Right ventricle myocardium inferior (tissue), 1 donor: ENCODE measurements around the gene MILR1. TPM values are rescaled to one million over a fixed set of nuclear protein-coding genes. Genes with fewer than 3 reads are reported as not detected.

Experiments used
- ATAC-seq: fragments of 200-7000 bp; cut with Tn5 transposase; one replicate; pipeline ENCODE4 v1.9.1; 2020; ENCODE audit warnings: mild to moderate bottlenecking, moderate library complexity
- DNase-seq: peaks from one replicate; pipeline ENCODE4 v3.0.0; 2021; ENCODE audit errors: missing footprints
- intact Hi-C: fragments of 100-400 bp; cut with DNase I; formaldehyde crosslinking; loops from one replicate; pipeline ENCODE4 v1.11.0; 2022
- total RNA-seq: library from RNA; stranded (reverse); fragmentation: NEBNext Ultra II Directional; extraction: Animal tissue kit (Norgen Biotek cat#: 25700); gene quantifications from one replicate; pipeline ENCODE4 v1.2.1, GENCODE V29; 2021
- donor health status: DM: no; HTN: yes; CAD: no; lungs with severe emphysema.

The MILR1 gene
- total RNA-seq, 1 donor from 2014 or later = 3.8 TPM

DNA sequence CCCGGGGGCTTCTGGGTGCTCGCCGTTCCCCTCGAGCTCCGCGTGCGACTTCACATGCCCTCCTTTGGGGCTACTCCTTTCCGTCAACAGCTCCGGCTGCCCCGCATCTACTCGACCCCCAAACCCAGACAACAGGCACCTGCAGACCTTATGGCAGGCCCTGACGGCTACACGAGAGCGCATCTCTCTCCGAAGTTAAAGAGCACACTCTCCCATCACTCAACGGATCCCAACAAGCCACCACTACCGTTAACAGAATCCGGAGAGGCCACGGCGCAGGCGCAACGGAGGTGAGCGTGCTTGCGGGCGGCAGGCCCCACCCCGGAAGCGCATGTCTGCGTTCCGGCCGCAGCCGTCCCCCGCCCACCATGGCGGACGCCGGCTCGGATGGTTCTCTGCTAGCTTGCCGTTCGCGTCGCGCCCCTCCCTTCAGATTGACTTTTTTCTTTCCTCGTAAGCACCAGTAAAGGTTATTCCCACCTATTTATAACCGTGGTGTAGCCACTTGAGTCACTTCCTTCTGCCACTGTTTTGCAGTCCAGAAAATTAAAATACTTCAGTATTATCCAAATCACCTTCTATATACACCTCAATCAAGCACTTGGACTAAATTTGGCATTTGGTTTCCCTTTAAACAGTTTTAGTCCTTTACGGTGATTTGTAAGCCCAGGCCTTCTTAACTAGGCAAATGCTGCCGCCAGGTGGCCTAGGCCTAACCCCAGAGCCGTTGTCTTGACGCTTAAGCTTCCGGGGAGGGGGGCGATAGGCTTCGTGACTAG, 48.1 kb downstream of the MILR1 start, which contains the start of gene POLG2:
Gene POLG2 (minus strand): TSS at position 269 of the 779 bp plus-strand sequence. CDS start 86 bp downstream, at position 183.
- DNase-seq (peak; percentile 99), ATAC-seq (peak; percentile 95)
- intact Hi-C loops = loop anchor here (5.0 kb wide), 1 partner anchor 190 kb away; no protein-coding TSS in a partner anchor

DNA sequence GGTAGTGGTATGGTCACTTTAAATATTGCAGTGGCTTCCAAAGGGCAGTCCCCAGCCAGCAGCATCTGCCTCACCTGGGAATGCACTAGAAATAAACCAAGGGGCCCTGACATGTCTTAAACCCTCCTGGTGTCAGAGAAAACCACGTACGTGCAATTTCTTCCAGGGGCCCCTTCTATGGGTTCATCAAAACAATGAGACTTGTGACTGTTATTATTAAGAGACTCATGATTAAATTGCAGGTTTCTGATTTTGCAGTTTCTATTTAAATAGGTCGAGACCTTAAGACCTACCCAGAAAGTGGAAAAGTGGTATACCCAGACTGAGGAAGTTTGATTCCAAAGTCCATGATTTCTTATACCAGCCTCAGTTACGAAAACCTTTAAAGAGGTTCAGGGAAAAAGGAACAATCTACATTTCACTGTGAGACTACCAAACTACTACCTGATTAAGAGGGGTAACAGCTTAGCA, 48.7 kb downstream of the MILR1 start:
- ATAC-seq (no peak), DNase-seq (no peak)
- intact Hi-C loops = loop anchor here (5.0 kb wide), 1 partner anchor 190 kb away; no protein-coding TSS in a partner anchor

DNA sequence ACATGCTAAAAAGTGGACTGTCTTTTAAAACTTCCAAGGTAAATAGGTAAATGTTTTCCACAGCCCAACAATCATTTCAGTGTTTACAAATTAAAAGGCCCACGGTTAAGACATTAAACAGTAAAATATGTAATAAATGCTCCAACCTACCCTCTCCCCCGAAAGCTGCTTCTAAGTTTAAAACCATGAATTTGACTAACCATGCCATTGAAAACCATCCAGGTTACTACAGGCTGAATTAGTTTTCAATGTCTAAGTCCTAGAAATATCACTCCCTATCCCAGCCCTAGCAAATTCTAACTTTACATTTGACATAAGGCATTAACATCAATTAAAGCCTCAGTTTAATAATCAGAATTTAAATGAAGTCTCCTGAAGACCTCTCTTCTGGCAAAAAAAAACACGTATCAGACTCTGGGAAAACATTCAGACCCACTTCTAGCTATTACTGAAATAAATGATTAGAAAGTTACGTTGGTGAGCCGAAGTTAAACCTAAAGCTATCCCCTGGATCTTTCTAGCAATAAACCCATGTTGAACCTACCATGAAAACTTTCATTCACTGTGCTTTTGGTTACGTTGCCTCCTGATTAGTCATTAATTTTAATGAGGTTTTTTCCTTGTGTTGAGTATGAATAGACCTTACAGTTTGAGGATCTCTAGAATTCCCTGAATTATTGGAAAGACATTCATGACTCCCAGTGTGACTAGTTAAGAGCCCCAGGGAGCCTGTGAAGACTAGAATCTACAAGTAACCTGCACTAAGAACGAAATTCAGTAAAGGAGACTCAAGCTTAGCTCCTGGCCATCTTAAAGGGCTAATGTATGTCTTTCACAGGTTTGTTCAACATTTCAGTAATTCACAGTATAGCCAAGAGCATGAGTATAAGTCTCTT, 49.6 kb downstream of the MILR1 start:
- intact Hi-C loops = loop anchor here (5.0 kb wide), 1 partner anchor 191 kb away; no protein-coding TSS in a partner anchor
- ATAC-seq (no peak), DNase-seq (no peak)

DNA sequence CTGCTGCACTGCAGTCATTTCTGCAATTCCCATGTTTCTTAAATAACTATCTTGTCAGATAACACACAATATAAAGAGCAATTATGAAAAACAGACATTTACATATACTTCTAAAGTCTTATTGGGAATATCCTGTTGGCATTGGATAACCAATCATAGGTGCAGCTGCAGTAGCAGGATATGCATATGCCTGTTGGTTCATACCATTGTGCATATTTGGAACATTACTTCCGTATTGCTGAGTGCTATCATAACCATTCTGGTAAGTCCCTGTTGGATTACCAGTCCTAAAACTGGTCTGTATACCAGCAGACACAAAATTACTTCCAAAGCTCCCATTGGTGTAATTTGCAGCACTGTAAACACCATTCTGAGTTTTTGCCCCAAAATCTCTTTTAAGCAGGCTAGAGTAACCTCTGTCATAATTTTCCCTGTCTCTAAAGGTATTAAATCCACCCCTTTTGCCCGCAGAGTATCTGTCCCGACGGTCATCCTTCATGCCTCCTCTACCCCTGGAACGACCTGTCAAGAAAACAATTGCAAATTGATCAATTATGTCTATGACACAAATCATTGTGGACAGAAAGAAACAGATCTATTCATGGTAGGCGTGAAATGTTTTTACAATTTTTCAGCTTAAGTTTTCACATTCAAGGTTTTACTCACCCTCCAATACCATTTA, 51.0 kb downstream of the MILR1 start:
- ATAC-seq (no peak), DNase-seq (no peak)
- intact Hi-C loops = loop anchor here (5.0 to 10.0 kb wide), 3 partner anchors 145 to 675 kb away; partner anchors contain the start of genes FTSJ3 and PSMC5

DNA sequence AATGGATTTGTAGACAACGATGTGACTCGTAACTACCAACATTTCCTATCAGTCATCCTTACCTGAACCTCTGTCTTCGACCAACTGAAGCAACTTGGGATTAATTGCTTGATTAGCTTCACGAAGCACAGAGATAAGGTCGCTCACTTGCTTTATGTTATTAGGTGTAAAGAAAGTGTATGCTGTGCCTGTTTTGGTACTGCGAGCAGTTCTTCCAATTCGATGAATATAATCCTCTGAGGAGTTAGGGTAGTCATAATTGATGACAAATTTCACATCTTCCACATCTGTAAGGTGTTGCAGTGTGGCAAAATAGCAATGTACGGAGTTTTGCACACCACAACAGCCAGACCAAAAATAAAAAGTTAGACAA, 51.6 kb downstream of the MILR1 start:
- intact Hi-C loops = loop anchor here (10.0 kb wide), 2 partner anchors 144 to 676 kb away; partner anchors contain the start of genes FTSJ3 and PSMC5
- no peak for ATAC-seq
- no peak for DNase-seq

DNA sequence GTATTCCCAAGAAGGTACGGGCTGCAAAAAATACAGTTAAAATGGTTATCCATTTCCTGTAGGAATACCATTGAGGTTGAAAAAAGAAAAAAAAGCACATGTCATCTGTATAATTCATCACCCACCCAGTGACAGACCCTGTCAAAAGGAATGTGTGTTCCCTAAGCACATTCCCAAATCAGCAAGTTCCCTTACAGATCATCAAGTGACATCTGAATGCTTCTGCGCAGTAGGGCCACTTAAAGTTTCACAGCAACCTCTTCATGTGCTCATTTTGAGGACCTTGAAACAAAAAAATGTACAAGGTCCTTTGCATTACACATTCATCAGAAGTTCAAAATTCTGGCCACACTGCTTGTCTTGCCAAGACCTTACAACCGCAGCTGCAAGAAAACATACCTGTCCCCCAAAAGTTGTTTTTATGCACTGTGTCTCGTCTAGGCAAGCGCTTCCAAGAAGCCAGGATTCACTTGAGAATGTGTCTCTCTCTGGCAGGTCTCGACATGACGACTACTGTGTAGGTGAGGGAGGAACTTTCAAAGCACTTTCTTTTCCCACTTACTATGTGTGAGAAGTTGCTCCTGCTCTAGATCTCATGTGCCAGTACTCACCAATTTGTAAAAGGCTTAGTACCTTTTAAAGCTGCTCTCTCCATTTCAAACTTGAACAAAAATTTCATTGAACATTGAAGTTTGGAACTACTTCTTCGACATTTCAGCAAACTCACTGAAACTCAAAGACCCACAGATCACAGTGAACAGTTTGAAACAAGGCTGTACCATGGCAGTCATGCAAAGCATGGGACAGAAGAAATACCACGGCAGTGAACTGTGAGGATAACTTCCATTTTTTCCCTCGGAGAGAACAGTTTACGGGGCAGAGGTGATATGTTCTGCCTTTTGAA, 52.2 kb downstream of the MILR1 start:
- no peak for ATAC-seq
- intact Hi-C loops = loop anchor here (10.0 kb wide), 2 partner anchors 144 to 676 kb away; partner anchors contain the start of genes FTSJ3 and PSMC5

DNA sequence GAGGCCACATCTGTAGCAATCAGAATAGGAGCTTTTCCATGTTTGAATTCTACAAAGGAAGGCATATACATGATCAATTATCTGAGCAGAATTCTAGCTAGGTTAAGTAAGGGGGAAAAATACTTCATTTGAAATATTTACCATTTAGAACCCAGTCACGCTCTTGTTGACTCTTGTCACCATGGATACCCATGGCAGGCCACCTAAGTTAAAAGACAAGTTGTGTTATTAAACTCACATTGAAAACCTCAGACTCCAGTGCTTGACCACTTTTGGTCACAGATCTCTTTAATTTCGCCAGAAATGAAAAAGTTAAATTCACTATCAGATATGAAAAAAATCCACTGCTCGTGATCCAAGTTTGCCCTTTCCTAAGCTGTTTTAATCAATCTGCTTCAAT, 53.1 kb downstream of the MILR1 start:
- intact Hi-C loops = loop anchor here (10.0 kb wide), 2 partner anchors 143 to 677 kb away; partner anchors contain the start of genes FTSJ3 and PSMC5
- ATAC-seq (no peak), DNase-seq (no peak)

More for the DNA sequence above, 52.2 kb downstream of the MILR1 start:
- no peak for DNase-seq

DNA sequence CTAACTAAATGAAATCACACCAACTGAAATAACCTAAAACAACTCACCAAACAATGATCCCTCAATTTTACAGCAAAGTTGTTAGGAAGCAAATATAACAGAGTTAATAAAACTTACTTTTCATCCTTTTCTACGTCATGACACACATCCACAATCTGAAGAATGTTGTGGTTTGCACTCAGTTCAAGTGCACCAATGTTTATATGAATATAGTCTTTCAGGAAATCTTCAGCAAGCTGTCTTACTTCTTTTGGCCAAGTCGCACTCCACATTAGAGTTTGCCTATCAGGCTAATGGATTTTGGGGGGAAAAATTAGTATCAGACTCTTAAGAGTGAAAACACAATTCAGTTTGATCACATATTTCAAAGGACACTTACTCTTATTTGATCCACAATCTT, 53.9 kb downstream of the MILR1 start:
- no peak for ATAC-seq
- intact Hi-C loops = loop anchor here (10.0 kb wide), 2 partner anchors 142 to 678 kb away; partner anchors contain the start of genes FTSJ3 and PSMC5
- no peak for DNase-seq

DNA sequence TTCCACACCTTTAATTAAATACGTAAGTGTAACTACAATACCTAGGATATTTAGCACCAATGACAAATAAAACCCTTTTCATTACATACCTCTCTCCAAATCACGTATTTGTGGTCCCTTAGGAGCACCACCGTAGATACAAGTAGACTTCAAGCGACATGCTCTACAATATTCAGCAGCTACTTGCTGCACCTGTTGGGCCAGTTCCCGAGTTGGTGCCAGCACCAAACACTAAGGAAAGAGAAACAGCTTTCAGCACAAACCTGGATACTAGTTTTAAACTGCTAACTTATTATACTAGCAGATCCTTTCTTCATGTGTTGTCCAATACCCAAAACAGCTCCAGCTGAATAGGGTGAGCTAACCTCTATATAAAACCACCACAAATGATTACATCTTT, 54.4 kb downstream of the MILR1 start:
- intact Hi-C loops = loop anchor here (10.0 kb wide), 2 partner anchors 141 to 679 kb away; partner anchors contain the start of genes FTSJ3 and PSMC5
- DNase-seq (no peak), ATAC-seq (no peak)

DNA sequence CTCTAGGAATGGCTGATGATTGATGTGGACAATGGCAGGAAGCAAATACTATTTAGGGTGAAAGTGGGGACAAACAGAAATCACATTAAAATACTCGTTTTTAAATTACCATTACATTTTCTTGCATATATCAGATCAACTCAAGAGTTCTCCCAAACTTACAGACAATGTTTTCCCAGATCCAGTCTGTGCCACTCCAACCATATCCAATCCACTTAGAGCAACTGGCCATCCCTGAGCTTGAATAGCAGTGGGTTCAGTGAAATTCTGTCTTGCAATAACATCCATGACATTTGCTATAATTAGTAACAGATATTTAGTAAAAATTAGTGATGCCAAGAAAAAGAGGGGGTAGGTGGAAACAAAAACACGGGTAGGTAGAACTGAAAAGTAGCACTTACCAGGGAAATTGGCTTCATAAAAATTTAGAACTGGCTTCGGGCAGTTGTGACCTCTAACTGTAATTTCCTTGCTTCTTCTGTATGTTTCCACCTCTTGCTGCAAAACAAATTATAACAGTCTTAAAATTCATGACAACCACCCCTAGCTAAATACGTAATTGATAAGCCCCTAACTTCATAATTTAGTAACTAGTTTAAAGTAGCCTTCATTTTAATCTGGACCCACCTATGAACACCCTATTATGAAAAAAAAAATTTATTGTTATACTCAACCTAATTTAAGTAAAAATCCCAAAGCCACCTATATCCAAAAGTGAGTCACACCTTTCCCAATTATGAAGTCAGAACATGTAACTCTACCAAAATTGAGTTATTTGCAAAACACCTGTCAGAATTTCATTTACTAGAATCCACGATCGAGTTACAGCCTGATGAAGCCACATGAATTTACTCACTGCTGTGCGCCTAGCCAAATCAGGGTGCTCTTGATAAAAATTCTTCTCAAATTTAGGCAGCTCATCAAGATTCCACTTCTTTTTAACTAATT, 55.2 kb downstream of the MILR1 start:
- ATAC-seq (no peak), DNase-seq (no peak)
- intact Hi-C loops = loop anchor here (10.0 kb wide), 2 partner anchors 141 to 679 kb away; partner anchors contain the start of genes FTSJ3 and PSMC5

DNA sequence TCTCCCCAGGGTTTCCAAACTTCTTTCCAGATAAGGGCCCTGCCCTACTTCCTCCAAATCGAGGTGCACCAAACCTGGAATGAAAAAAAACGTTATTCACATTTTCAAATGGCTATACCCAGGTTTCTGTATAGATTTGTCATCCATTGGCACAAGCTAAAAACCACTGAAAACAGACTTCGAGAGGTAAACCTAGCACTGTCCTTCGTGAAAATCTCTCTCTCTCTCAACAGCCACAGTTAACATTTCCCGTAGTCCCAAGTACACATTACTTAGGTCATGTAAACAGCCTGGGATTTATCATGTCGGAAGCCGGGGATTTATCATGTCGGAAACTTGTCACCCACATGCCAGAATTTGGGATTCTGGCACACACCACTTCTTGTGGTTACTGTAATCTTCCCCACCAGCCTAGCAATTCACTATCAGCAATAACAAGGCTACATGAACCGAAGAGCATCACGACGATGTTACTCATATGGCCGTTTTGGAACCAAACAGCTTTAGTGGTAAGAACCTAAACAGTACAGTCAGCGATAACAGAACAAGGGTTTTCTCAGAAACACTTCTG, 55.9 kb downstream of the MILR1 start:
- ATAC-seq (no peak), DNase-seq (no peak)
- intact Hi-C loops = loop anchor here (5.0 to 10.0 kb wide), 3 partner anchors 140 to 733 kb away; partner anchors contain the start of genes CCDC47, DDX42, FTSJ3 and PSMC5

DNA sequence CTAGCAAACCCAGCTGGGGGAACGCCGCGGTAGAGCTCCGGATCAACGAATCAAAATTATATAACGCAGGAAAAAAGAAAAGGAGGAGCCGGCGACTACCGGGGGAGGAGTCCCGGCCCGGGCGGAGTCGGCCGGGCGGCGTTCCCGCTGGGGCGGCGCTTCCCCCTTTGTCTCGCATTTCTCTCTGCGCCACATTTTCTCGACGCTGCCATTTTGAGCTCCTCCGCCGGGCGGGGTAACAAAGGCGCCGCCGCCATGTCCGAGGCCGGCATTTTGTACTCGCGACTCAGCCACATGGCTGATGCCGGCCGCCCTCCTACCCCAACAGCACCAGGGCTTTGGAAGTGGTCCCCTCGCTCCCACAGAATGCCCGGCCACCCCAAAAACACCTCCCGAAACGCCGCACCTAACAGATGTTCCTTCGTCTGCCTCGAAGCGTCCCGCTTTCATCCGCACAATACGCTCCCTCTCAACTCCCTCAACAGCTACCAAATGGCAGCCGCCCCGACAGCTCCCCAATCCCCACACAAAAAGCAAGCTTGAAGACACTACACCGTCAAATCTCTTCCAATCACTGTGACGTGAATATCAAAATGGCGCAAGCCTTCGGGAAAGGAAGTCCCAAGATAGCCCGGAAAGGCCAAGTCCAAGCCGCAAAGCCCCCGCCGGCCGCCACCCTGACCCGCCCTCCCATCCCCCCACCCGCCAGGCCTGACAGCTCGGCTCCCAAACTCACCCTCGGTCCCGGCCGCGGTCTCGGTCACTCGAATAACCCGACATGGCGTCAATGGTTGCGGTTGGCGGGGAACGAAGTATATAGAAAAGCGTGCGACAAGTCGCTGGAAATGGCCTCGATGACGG, 56.7 kb downstream of the MILR1 start:
- intact Hi-C loops = loop anchor here (2.0 to 10.0 kb wide), 4 partner anchors 139 to 733 kb away; partner anchors contain the start of genes CCDC47, DDX42, FTSJ3 and PSMC5
- ATAC-seq = peak; percentile 79
- DNase-seq = peak; percentile 94

DNA sequence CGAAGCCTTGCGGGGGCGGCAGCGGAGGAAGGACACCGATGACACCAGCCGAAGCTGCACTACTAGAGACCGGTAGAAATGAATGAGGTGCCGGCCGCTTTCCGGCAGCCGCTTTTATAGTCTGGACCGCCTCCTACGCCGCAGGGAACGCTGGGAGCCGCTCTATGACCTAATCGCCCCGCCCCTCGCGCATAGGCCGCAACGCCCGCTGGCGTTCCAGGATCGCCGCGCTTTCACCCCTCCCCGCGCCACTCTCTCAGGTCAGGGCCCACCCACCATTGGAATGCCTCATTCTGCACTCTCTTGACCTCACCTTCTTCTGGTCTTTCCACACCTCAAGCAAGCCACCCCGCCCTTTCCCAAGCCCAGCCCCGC, 57.3 kb downstream of the MILR1 start, which contains the start of gene DDX5:
Gene DDX5 (minus strand): TSS at position 89 of the 375 bp plus-strand sequence. CDS start 170 bp downstream, outside the sequence.
- intact Hi-C loops = loop anchor here (2.0 to 10.0 kb wide), 4 partner anchors 139 to 734 kb away; partner anchors contain the start of genes CCDC47, DDX42, FTSJ3 and PSMC5
- peak; percentile 87 for ATAC-seq

More for the DNA sequence above, 57.3 kb downstream of the MILR1 start, which contains the start of gene DDX5:
- DNase-seq = peak; percentile 97
